ENCODE results near the gene C3orf49.

The C3orf49 gene

GRCh38 chr3:63819151-63819398, at the start of gene C3orf49:
Gene C3orf49, plus strand, starts transcription at chr3:63819299. Its CDS starts 173 bp downstream, at chr3:63819472.
- no peak for DNase-seq (ENCODE audit: low read depth, low spot score)
- in situ Hi-C loops (cut with HindIII; ENCODE audit: low sequenced_read_pairs), result no loop called here
- TF ChIP-seq, protein P1, sequence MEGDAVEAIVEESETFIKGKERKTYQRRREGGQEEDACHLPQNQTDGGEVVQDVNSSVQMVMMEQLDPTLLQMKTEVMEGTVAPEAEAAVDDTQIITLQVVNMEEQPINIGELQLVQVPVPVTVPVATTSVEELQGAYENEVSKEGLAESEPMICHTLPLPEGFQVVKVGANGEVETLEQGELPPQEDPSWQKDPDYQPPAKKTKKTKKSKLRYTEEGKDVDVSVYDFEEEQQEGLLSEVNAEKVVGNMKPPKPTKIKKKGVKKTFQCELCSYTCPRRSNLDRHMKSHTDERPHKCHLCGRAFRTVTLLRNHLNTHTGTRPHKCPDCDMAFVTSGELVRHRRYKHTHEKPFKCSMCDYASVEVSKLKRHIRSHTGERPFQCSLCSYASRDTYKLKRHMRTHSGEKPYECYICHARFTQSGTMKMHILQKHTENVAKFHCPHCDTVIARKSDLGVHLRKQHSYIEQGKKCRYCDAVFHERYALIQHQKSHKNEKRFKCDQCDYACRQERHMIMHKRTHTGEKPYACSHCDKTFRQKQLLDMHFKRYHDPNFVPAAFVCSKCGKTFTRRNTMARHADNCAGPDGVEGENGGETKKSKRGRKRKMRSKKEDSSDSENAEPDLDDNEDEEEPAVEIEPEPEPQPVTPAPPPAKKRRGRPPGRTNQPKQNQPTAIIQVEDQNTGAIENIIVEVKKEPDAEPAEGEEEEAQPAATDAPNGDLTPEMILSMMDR (IDR thresholded peaks at IDR 0.05; ENCODE audit: low read depth, low read length), result no peak
- H3K4me3 ChIP-seq (ENCODE audit: low read depth, low read length), result no peak within 1 kb of the TSS

DNA sequence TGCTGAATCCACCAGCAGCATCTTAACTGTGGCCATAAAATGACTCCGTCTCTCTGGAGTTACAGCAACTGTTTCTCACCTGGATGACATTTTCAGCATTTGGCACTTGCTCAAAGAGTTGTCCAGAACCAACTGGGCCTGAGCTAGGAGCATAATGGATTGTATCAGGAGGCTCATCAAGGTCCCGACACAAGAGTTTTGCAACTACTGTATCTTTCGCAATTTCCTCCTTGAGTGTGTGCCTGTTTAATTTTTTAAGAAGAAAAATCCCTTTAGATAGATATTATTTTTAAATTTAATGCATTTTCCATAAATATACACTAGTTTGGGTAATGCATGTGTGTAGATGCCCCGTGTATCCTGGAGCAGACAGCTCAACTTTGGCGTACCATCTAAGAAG, 44.3 kb upstream of the C3orf49 start:
- TF ChIP-seq, protein P1 (IDR thresholded peaks at IDR 0.05; ENCODE audit: low read depth, low read length), result no peak
- in situ Hi-C loops (cut with HindIII; ENCODE audit: low sequenced_read_pairs), result no loop called here
- DNase-seq (ENCODE audit: low read depth, low spot score), result no peak
- no peak overlapping the region for H3K4me3 ChIP-seq (ENCODE audit: low read depth, low read length)

- in situ Hi-C loops (cut with HindIII; ENCODE audit: low sequenced_read_pairs), result no loop called here
- DNase-seq (ENCODE audit: low read depth, low spot score), result no peak
- TF ChIP-seq, protein P1 (IDR thresholded peaks at IDR 0.05; ENCODE audit: low read depth, low read length), result no peak
- no peak overlapping the region for H3K4me3 ChIP-seq (ENCODE audit: low read depth, low read length)
Observed at GRCh38 chr3:63779227-63779626, 39.9 kb upstream of the C3orf49 start.

GRCh38 chr3:63791974-63792373, 27.1 kb upstream of the C3orf49 start:
- TF ChIP-seq, protein P1 (IDR thresholded peaks at IDR 0.05; ENCODE audit: low read depth, low read length), result peak; percentile 41
- in situ Hi-C loops (cut with HindIII; ENCODE audit: low sequenced_read_pairs), result no loop called here
- peak; percentile 36 for DNase-seq (ENCODE audit: low read depth, low spot score)
- no peak overlapping the region for H3K4me3 ChIP-seq (ENCODE audit: low read depth, low read length)

DNA sequence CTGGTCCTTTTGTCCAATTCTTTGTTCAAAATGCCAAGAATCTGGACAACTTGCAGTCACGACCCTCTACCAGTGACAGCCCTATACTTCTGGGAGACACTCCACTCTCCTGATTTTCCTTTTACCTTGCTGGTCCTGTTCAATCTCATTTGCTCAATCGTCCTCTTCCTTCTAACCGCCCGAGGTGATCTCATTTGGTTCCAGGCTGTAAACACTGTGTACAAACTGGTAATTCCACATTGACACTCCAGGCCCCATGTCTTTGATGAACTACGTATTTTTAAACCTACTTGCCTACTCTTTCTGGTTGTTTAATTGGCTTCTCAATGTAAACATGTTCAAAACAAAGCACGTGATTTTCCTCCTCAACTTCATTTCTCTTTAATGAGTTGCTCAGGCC, 23.7 kb upstream of the C3orf49 start:
- in situ Hi-C loops (cut with HindIII; ENCODE audit: low sequenced_read_pairs), result no loop called here
- no peak for DNase-seq (ENCODE audit: low read depth, low spot score)
- no peak overlapping the region for H3K4me3 ChIP-seq (ENCODE audit: low read depth, low read length)
- TF ChIP-seq, protein P1 (IDR thresholded peaks at IDR 0.05; ENCODE audit: low read depth, low read length), result no peak

GRCh38 chr3:63798544-63798943, 20.6 kb upstream of the C3orf49 start:
- in situ Hi-C loops (cut with HindIII; ENCODE audit: low sequenced_read_pairs), result no loop called here
- TF ChIP-seq, protein P1 (IDR thresholded peaks at IDR 0.05; ENCODE audit: low read depth, low read length), result no peak

GRCh38 chr3:63798949-63799348, 20.1 kb upstream of the C3orf49 start:
- no peak for DNase-seq (ENCODE audit: low read depth, low spot score)
- in situ Hi-C loops (cut with HindIII; ENCODE audit: low sequenced_read_pairs), result no loop called here
- TF ChIP-seq, protein P1 (IDR thresholded peaks at IDR 0.05; ENCODE audit: low read depth, low read length), result no peak
- H3K4me3 ChIP-seq (ENCODE audit: low read depth, low read length), result no peak overlapping the region

More at GRCh38 chr3:63798544-63798943, 20.6 kb upstream of the C3orf49 start:
- DNase-seq (ENCODE audit: low read depth, low spot score), result no peak
- no peak overlapping the region for H3K4me3 ChIP-seq (ENCODE audit: low read depth, low read length)
